22Rv1 (cell line): ENCODE measurements around the gene C1orf52.
A peak's percentile ranks its signal among the peaks of the same experiment; 100 is the strongest.

Experiments
- CTCF ChIP-seq: fragments of 450-650 bp; IDR thresholded peaks from 2 replicates; pipeline ENCODE4 v1.5.1; 2017; ENCODE audit warnings: mild to moderate bottlenecking
- ZFX ChIP-seq: fragments of 450-650 bp; IDR thresholded peaks from 2 replicates; pipeline ENCODE4 v1.6.1; 2017; ENCODE audit warnings: antibody characterized with exemption, borderline replicate concordance

GRCh38 chr1:85259912-85260274 lies 431 bp upstream of the C1orf52 start:
- peak; percentile 59 for TF ChIP-seq CTCF
- no peak for TF ChIP-seq ZFX
